Left hindlimb (tissue), 1 donor: ENCODE measurements around the gene NPTX1.

Experiments used
- DNase-seq: peaks from one replicate; pipeline ENCODE4 v3.0.0-alpha.2; 2018

NPTX1 gene

DNA sequence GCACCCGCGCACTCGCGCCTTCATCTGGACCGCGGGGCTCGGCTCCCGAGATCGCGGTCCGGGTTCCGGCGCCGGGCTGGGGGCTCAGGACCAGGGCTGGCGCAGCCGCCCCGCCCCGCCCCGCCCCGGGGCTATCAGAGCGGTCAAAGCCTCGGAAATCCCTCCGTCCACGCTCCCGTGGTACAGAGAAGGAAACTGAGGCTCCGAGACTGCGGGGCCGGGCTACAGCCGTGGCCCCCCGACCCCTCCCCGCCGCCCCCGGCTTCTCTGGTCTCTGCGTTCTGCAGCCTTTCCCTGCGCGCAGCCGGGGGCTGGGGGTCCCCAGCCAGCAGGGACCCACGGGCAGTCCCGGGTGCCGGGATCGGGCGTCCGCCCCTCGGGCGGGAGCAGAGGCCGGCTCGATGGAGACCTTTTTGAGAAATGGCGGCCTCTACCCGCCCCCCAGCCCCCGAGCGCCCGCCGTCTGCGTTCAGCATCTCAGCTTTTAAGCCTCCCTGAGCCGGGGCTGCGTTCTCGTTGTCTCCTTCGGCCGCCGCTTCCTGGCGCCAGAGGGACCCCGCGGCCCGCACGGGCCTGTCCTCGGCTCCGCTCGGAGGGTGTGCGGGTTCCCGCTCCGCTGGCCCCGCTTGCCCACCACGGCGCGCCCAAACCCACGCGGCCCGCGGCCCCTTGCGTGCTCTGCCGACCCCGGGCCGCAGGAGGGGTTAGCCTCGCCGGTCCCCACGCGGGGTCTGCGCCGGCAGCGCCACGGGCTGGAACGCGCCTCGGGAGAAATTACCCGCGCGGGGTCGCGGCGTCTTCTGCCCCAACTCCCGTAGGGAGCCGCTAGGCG is 1.5 kb upstream of the NPTX1 start:
- DNase-seq, result peak; percentile 66

DNA sequence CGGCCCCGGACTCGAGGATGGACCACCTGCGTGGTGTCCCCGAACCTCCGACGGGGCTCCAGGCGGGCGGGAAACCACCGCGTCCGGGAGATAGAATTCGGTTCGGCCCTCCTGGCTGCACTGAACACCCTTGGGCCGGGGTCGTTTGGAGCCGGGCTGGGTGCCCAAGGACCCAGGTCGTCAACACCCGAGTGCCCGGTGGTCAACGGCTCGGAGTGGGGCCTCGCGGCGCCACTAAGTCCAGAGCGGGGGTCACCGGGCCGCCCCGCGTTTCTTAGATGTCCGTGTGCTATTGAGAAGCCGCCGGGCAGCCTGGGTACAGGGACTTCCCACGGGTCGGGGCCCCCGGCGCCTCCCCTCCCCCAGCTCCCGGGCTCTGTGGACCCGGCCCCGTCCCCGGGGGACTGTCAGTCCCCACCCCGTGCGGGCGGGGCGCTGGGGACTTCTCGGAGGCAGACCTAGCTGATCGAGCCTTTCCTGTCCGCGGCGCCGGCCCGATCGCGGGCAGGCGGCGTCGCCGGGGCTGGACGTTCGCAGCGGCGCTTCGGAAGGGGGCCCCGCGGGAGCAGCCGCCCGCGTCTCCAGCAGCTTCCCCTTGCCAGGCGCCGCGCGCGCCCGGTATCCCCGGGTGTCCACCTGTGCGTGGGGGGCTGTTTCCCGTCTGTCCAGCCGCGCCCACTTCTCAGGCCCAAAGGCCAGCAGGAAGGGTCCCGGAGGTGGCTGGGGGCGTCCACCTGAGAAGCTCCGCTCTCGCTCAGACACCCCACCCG is 655 bp upstream of the NPTX1 start:
- DNase-seq, result no peak

- no peak for DNase-seq
Observed at GRCh38 chr17:80474961-80475909, 1.2 kb downstream of the NPTX1 start.

DNA sequence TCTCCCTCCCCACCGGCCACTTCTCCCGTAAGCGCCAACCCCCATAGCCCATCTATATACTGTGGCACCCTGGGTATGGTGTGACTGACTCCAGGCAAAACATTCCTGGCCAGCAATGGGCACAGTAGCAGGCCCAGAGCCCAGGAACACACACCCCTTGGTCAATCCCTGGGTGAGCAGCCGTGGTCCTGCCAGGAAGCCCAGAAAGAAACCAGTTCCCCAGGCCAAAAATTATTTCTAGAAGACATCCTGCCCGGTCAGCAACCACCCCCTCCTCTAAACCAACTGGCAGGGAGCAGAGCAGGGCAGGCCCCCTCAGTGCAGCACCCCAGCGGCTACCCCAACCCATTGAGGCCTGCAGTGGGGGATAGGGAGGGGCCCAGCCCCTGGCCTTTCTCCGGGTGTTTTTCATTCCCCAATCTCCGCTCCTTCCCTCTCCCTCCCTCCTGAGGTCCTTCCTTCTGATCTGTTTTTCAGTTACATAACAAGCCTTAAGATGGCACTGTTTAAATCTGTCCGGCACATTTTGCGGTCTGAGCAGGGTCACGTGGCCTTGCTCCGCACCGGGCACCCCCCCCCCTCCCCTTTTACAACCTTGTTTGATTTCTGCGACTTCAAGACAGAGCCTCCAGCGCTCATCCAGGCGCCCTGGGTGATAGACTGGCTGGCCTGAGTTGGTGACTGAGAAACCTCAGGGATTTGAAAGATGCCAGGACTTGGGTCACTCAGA is 2.0 kb downstream of the NPTX1 start:
- DNase-seq, result no peak

- DNase-seq, result no peak
Observed at GRCh38 chr17:80473701-80474100, 2.7 kb downstream of the NPTX1 start.

DNA sequence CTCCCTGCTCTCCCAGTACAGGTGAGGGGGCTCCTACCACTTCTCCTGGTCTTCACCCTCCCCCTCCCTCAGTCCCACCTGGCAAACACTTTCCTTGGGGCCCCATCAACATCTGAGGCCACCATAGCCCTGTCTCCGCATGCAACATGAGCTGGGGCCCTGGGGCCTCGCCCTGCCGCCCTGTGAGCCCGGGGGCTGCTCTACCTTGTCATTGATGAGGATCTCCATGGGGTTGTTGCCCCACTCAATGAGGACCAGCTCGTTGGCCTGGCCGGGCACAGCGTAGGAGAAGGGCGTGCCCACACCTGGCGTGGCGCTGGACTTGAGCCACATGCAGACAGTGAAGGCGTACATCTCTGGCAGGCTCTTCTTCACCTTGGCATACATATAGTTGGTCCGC is 3.4 kb downstream of the NPTX1 start:
- DNase-seq, result no peak

GRCh38 chr17:80471922-80472321 is 4.5 kb downstream of the NPTX1 start:
- no peak for DNase-seq

DNA sequence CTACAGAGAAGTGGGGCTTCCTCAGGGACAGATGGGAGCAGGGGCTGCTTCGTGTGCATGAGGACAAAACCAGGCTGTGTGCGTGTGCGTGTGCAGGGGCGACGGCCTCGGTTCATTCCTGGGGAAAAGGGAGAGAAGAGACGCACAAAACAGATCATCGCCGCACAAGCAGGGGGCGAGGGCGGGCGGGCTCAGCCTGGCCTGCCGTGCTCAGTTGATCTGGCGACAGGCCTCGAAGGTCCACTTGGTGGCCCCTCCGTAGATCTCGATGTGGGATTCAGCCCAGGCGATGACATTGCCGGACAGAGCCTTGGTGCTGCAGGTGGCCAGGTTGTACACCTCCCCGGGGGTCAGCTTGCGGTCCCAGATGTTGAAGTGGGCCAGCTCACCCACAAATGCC is 5.8 kb downstream of the NPTX1 start:
- no peak for DNase-seq

DNA sequence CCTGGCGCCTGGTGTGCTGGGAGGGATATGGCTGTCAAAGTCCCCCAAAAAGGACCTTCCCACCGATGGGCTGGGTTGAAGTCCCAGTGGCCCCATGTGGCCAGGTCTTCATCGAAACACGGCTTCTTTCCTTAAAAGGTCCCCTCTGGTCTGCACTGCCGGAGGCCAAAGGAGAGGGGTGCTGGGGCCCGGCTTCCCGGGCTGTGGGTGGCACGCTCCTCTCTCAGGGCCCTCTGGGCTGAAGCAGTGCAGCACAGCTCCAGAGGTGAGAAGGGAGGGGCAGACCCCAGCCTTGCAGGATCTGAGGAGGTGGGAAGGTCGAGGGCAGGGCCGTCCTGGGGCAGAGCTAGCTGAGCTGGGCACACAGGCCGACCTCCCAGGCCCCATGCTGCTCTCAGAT is 6.7 kb downstream of the NPTX1 start:
- no peak for DNase-seq

DNA sequence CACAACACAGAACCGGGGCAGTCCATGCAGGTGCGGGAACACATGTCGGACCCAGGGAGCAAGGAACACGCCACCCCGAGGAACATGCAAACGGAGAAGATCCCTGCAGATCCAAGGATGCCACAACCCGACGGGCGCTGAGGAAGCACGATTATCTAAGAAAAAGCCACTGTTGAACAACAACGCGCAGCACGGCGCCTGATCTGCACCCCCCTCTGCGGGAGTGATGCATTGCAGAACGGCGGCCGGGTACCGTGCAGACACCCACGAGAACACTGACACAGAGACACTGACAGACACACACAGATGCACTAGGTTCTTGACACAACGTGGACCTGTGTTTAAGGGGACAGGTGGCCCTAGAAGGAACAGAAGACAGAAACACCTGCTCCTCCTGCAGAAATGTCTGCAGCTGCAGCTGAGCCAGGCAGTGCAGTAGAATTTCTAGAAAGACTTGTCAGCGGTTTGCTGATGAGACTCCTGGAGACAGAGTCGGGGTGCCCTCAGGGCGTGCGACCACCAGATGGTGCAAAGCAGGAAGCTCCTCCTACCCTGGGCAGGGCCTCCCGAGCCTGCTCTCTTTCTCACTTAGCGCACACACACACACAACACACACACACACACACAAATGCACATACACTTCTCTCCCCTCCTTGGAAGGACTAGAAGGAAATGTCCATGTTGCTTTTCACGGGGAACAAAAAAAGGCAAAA is 7.5 kb downstream of the NPTX1 start:
- DNase-seq, result no peak

DNA sequence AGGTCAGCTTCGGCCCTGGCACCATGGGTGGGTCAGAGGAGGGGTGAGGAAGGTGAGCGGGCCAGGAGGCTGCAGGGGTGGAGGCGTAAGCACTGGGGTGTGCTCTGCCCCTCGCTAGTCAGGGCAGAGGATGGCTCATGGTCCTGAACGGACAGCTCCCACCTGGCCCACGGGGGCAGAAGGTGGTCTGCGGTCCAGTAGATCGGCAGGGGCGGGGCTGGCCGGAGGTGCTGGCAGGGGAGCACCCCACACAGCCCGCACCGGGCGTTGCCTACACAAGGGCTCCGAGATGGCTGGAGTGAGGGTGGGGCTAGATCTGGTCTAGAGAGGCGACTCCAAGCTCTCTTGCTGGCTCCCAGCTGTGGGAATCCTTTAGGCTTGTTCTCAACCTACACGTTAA is 8.2 kb downstream of the NPTX1 start:
- DNase-seq, result no peak

- no peak for DNase-seq
Observed at GRCh38 chr17:80466188-80466705, 10.2 kb downstream of the NPTX1 start.

DNA sequence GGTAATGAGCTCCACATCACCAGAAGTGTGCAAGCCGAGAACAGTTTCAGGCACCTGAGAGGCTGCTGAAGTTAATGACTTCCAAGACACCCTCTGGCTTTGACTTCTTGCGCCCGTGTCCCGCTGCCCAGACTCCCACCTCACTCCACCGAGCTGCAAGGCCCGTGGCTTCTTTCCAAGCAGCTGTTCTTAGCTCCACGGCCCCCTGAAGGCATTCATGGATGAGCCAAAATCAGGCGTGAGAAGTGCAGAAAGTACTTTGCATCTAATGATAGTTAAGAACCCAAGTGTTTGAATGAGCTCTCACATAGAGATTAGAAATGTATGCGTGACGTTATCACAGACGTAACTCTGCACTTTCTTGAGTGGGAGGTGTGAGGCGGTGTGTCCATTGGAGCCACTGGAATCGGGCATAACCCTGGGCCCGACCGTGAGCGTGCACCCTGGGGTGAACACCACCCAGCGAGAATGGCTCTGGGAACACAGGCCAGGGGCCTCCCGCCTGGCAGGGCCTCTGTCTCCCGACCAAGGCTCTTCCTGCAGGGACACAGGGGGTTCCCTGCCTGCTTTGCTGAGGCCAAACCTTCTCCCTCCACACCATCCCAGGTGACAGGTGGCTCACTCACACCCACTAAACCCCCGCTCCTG is 11.0 kb downstream of the NPTX1 start:
- DNase-seq, result no peak

GRCh38 chr17:80464486-80464885 is 11.9 kb downstream of the NPTX1 start:
- DNase-seq, result no peak

GRCh38 chr17:80463784-80464400 is 12.5 kb downstream of the NPTX1 start:
- DNase-seq, result no peak

DNA sequence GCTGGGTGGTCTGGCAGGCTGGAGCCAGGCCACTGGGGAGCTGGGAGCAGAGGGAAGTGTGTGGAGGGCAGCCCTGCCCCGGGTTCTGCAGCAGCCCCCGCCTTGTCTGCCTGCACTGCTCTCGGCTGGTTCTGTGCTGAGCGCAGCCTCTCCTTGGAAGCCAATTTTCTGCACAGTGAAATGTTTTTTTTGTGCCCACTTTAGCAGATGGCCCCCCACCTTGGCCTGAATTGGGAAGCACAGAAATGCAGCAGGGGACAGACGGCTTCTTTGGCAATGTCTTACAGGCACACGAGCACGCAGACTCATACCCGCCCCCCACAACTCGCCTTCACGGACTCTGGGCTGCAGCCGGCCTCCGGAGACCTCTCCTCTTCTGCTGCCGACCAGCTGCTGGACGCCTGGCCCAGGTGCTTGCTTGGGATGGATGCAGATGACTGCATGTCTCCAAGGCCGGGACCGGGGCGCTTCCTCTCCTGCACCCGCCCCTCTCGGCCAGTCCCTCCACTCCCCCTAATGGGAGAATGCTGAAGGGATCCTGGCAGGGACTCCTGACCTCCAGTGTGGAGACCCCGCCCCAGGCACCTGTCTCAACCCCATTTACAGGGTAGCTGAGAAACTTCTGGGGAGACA is 14.8 kb downstream of the NPTX1 start:
- DNase-seq, result no peak

DNA sequence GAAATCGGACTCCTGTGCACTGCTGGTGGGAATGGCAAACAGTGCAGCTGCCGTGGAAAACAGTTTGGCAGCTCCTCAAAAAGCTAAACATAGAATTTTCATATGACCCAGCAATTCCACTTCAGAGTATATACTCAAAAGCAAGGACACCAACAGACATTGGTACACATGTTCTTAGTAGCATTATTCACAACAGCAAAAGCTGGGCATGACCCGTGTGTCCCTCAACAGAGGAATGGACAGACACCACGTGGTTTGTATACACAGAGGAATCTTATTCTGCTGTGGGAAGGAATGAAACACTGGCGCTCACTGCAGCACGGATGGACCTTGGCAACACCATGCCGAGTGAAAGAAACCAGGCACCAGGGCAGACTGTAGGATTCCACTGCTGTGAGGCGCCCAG is 16.0 kb downstream of the NPTX1 start:
- DNase-seq, result no peak

GRCh38 chr17:80459234-80459633 is 17.2 kb downstream of the NPTX1 start:
- DNase-seq, result no peak

- DNase-seq, result no peak
Observed at GRCh38 chr17:80458016-80458415, 18.4 kb downstream of the NPTX1 start.
